ENCODE results near the gene CXXC5. TPM values are rescaled to one million over a fixed set of nuclear protein-coding genes. Genes with fewer than 3 reads are reported as not detected.
A peak's percentile ranks its signal among the peaks of the same experiment; 100 is the strongest.

Gene CXXC5
- total and polyA plus RNA-seq, 8 donors: 18.3 to 101 (median 26.5) TPM

DNA sequence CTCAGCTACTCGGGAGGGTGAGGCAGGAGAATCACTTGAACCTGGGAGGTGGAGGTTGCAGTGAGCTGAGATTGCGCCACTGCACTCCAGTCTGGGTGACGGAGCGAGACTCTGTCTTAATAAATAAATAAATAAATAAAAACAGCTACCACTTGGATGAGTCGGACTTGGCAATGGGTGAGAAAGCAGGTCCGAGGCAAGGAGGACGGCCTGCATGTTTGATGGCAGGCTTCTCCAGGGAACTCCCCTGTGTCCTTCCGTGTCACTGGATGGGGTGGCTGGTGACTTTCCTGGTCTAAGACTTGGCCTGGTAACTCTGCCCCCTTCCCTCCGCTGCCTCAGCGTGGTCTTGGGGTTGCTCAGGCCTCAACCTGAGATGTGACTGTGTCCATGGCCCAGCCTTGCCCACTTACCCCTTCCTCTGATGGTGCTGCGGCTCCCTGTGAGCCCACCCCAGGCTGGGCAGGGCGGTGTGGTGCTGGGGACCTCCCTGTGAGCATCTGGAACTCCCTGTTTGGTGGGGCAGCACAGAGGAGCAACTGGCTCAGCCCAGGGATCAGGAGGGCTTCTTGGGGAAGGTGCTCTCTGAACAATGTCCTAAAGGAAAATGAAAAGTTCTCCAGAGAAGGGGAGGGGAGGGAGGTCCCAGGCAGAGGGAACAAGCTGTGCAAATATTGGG lies 85.0 kb downstream of the CXXC5 start:
- 87 to 95% (median 89%) methylated on average over 9 to 12 of the region's 12 CpGs for WGBS, 5 donors
- Histone ChIP-seq H3K27ac (peak overlapping the region; percentile 43 to 72 (median 63)), H3K9me3 (no peaks in the 10 kb centered on the region), H3K27me3 (no peaks in the 10 kb centered on the region), H3K4me3 (no peak overlapping the region), H3K4me1 (peaks cover 0 to 18% (median 9%) of the 10 kb centered on the region in 4 donors), H3K36me3 (no peaks in the 10 kb centered on the region)
- intact Hi-C loops (cut with DNase I; ENCODE audit: low total_unique reads): no loop called here
- TF ChIP-seq EP300 (IDR thresholded peaks at IDR 0.05): no peak
- TF ChIP-seq, protein P1, sequence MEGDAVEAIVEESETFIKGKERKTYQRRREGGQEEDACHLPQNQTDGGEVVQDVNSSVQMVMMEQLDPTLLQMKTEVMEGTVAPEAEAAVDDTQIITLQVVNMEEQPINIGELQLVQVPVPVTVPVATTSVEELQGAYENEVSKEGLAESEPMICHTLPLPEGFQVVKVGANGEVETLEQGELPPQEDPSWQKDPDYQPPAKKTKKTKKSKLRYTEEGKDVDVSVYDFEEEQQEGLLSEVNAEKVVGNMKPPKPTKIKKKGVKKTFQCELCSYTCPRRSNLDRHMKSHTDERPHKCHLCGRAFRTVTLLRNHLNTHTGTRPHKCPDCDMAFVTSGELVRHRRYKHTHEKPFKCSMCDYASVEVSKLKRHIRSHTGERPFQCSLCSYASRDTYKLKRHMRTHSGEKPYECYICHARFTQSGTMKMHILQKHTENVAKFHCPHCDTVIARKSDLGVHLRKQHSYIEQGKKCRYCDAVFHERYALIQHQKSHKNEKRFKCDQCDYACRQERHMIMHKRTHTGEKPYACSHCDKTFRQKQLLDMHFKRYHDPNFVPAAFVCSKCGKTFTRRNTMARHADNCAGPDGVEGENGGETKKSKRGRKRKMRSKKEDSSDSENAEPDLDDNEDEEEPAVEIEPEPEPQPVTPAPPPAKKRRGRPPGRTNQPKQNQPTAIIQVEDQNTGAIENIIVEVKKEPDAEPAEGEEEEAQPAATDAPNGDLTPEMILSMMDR (IDR thresholded peaks at IDR 0.05): no peak
- no peak for DNase-seq

Small RNA genes lying within 50 kb of the gene (small RNA-seq; reads per million reads assigned to genes)
- gene RNU6-236P: 0 reads per million in 4 donors

Other genes starting within 250 kb of the CXXC5 start
- 1 to 10 TPM in 1 of 5 donors, under 1 TPM in 1, not detected in 3; 0.92 to 3.6 TPM for gene SPATA24, start 244.3 kb upstream of the CXXC5 start, total RNA-seq
- 10 to 100 TPM in 1 of 3 donors, 1 to 10 TPM in 2; 5.4 to 10.1 (median 8.6) TPM for gene SPATA24, start 244.3 kb upstream of the CXXC5 start, polyA plus RNA-seq
- 10 to 100 TPM in 1 of 5 donors, 1 to 10 TPM in 1, under 1 TPM in 2, not detected in 1; under 0.01 to 12.1 (median 1.6) TPM for gene DNAJC18, start 208.8 kb upstream of the CXXC5 start, total RNA-seq
- 1 to 10 TPM; 1.8 to 4.1 (median 2.7) TPM for gene DNAJC18, start 208.8 kb upstream of the CXXC5 start, polyA plus RNA-seq
- gene ECSCR, start 185.6 kb upstream of the CXXC5 start, total RNA-seq: 10 to 100 TPM in 2 of 5 donors, 1 to 10 TPM in 1, not detected in 2; 7.3 to 15.2 (median 12.8) TPM
- gene ECSCR, start 185.6 kb upstream of the CXXC5 start, polyA plus RNA-seq: 1 to 10 TPM; 5.4 to 10.0 (median 7.3) TPM
- gene SMIM33, start 177.3 kb upstream of the CXXC5 start, total RNA-seq: under 1 TPM in 1 of 5 donors, not detected in 4; 0.87 TPM
- gene SMIM33, start 177.3 kb upstream of the CXXC5 start, polyA plus RNA-seq: under 1 TPM in 2 of 3 donors, not detected in 1; 0.13 to 0.46 TPM
- 10 to 100 TPM in 3 of 5 donors, 1 to 10 TPM in 2; 6.1 to 16.2 (median 11.1) TPM for gene STING1, start 165.6 kb upstream of the CXXC5 start, total RNA-seq
- 10 to 100 TPM in 2 of 3 donors, 1 to 10 TPM in 1; 8.8 to 23.7 (median 22.3) TPM for gene STING1, start 165.6 kb upstream of the CXXC5 start, polyA plus RNA-seq
- gene UBE2D2, start 87.0 kb upstream of the CXXC5 start, total RNA-seq: 100 to 1,000 TPM in 1 of 5 donors, 10 to 100 TPM in 4; 29.8 to 220 (median 76.0) TPM
- 100 to 1,000 TPM in 1 of 3 donors, 10 to 100 TPM in 2; 66.4 to 106 (median 75.1) TPM for gene UBE2D2, start 87.0 kb upstream of the CXXC5 start, polyA plus RNA-seq
- gene PSD2, start 147.5 kb downstream of the CXXC5 start, total RNA-seq: under 1 TPM in 1 of 5 donors, not detected in 4; 0.73 TPM
- under 1 TPM in 1 of 3 donors, not detected in 2; 0.05 TPM for gene PSD2, start 147.5 kb downstream of the CXXC5 start, polyA plus RNA-seq